Spinal cord (tissue), 10 donors: ENCODE results near the gene EEFSEC. TPM values are rescaled to one million over a fixed set of nuclear protein-coding genes. Genes with fewer than 3 reads are reported as not detected.

Experiments used
- DNase-seq, 6 donors: peaks; one replicate each; pipeline versions ENCODE4 v3.0.0 to v3.0.0-alpha.2; 2013 to 2015; ENCODE audit warnings: low spot score in 6 of 6, low read depth in 4 of 6
- H3K27ac ChIP-seq: one replicate; pipeline ENCODE4 v1.5.1; 2013; ENCODE audit warnings: low read depth, low read length, control low read depth
- H3K27me3 ChIP-seq: one replicate; pipeline ENCODE4 v1.6.1; 2013; ENCODE audit warnings: low read length; ENCODE audit not compliant: control insufficient read depth, insufficient read depth
- H3K36me3 ChIP-seq: one replicate; pipeline ENCODE4 v1.6.1; 2013; ENCODE audit warnings: low read length; ENCODE audit not compliant: control insufficient read depth, insufficient read depth
- H3K4me1 ChIP-seq: one replicate; pipeline ENCODE4 v1.6.1; 2013; ENCODE audit warnings: low read length; ENCODE audit not compliant: control insufficient read depth, insufficient read depth
- H3K4me3 ChIP-seq: one replicate; pipeline ENCODE4 v1.5.1; 2013; ENCODE audit warnings: low read depth, low read length, control low read depth
- H3K9me3 ChIP-seq: one replicate; pipeline ENCODE4 v1.6.1; 2013; ENCODE audit warnings: low read length; ENCODE audit not compliant: control insufficient read depth, insufficient read depth
- WGBS: methylation state at CpG from one replicate; pipeline ENCODE4 v1.1.5; 2013; ENCODE audit warnings: missing lambda C conversion rate; ENCODE audit not compliant: insufficient coverage; 5-methylcytosine and 5-hydroxymethylcytosine counted together
- polyA plus RNA-seq, 2 donors: library from polyadenylated mRNA; unstranded; fragments of 120-200 nt; gene quantifications; one replicate each; pipeline ENCODE4 v1.2.1, GENCODE V29; 2013; ENCODE audit not compliant: insufficient read length in 2 of 2
- total RNA-seq, 2 donors: library from RNA; depleted of rRNA in 1 of 2; stranded (reverse); fragments of 120-200 nt in 1 of 2; fragments of >200 nt in 1 of 2; gene quantifications; one replicate each; pipeline versions ENCODE4 v1.2.3 to v1.2.4, GENCODE V29; 2013 to 2014
- donor health status: healthy.

Gene EEFSEC
- total and polyA plus RNA-seq, 4 donors = 6.4 to 29.1 (median 18.3) TPM

DNA sequence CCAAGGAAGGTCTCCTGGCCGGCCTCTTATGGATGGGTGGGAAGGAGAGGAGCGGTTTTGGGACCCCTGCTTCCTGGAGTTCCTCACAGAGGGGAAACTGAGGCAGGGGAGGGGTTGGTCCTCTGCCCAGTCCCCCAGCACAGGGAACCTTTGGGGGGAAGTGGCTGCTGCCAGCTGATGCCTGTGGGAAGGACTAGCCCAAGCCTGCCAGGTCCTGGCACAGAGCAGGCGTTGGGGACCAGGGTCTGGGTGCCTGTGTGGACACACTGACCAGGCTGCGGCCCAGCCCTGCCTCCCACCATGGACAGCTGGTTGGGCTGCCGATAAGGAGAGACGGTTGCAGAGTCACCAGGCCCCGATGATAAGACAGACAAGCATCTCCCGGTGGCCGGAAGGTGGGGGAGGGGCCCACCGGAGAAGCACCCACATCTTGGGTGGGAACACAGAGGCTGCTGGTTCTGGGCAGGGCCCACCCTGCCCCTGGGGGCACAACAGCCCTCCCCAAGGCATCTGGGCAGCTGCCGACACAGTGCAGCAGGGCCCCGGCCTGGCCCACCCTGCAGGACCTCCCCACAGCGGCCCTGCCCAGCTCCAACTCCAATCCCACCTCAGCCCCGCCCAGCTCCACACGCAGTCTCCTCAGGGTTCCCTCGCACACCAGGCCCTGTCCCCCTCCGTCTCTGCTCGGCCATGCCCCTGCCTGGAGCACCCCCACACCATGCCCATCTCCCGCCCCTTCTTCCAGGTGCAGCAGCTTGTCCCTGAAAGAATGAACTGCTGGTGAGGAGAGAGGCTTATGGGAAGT lies 262.7 kb downstream of the EEFSEC start:
- Histone ChIP-seq H3K4me1 (no peaks in the 10 kb centered on the region), H3K9me3 (no peaks in the 10 kb centered on the region), H3K27me3 (no peaks in the 10 kb centered on the region), H3K36me3 (peaks cover 29% of the 10 kb centered on the region), H3K4me3 (no peak overlapping the region), H3K27ac (no peak overlapping the region)
- 70% methylated on average over 17 of the region's 19 CpGs for WGBS
- no peak for DNase-seq

DNA sequence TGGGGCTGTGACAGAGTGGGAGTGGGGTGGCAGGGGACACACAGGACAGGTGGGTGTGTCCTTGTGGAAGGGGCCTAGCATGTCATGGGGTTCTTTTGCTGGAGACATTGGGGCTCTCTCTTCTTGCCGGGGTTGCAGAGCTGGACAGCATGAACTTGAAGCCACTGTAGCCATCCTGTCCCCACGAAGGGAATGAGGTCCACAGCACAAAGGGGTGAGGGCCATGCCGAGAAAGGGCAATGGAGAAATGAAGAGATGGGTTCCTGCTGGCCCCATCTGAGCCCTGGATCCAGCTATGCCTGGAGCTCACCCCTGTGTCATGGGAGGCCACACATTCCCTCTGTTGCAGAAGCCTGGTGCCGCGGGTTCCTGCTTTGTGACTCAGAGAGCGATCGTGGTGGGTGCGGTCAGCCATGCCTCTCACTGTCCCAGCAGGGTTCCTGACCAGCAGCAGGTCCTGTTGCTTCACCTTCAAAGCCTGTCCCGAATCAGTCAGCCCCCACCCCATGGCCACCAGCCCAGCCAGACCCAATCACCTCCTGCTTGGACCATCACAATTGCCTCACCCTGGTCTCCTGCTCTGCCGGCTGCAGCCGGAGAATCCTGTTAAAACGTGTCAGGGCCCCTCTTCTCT lies 263.4 kb downstream of the EEFSEC start:
- DNase-seq = no peak
- WGBS = 75% methylated on average over 12 of the region's 12 CpGs
- no peaks in the 10 kb centered on the region for H3K27me3 ChIP-seq
- no peak overlapping the region for H3K27ac ChIP-seq
- H3K4me3 ChIP-seq = no peak overlapping the region
- H3K36me3 ChIP-seq = peaks cover 27% of the 10 kb centered on the region
- no peaks in the 10 kb centered on the region for H3K4me1 ChIP-seq
- no peaks in the 10 kb centered on the region for H3K9me3 ChIP-seq

DNA sequence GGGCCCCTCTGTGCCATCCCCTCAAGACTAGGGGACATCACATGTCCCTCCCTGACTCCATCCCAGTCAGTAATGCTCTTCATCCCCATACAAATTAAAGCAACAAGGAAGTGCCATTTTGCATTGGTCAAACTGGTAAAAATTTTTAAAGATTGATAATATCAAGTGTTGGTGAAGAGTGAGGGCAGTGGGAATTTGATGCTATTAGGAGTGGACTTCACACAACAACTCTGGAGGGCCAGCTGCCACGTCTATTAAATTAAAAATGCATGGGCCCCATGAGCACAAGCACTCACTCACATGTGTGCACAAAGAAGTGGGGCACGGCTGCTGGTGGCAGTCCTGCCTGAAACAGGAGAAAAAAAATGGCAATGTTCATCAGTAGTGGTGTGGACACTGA lies 265.6 kb downstream of the EEFSEC start:
- DNase-seq = no peak
- Histone ChIP-seq H3K4me3 (no peak overlapping the region), H3K27ac (no peak overlapping the region), H3K4me1 (no peaks in the 10 kb centered on the region), H3K9me3 (no peaks in the 10 kb centered on the region), H3K27me3 (no peaks in the 10 kb centered on the region), H3K36me3 (peaks cover 13% of the 10 kb centered on the region)
- 57% methylated on average over 1 of the region's 2 CpGs for WGBS

DNA sequence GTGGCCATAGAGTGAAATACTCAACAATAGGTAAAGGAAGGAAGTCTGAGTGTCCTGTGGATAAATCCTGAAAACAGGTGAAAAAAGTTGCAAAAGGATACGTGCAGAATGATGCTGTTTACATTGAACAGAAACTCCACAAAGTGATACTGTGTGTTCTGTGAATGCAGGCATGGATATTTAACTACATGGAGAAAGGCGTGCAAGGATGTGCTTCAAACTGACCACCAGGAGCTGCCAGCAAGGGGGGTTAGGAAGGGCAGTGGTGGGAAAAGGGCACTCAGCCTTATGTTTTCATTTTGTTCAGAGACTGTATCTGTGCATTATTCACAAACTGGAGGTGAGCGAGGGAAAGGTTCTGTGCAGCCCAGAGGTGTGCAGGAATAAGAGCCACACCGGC lies 266.0 kb downstream of the EEFSEC start:
- Histone ChIP-seq H3K4me1 (no peaks in the 10 kb centered on the region), H3K27ac (no peak overlapping the region), H3K27me3 (no peaks in the 10 kb centered on the region), H3K9me3 (no peaks in the 10 kb centered on the region), H3K4me3 (no peak overlapping the region), H3K36me3 (peaks cover 9% of the 10 kb centered on the region)
- no peak for DNase-seq
- 91% methylated on average over 3 of the region's 4 CpGs for WGBS

DNA sequence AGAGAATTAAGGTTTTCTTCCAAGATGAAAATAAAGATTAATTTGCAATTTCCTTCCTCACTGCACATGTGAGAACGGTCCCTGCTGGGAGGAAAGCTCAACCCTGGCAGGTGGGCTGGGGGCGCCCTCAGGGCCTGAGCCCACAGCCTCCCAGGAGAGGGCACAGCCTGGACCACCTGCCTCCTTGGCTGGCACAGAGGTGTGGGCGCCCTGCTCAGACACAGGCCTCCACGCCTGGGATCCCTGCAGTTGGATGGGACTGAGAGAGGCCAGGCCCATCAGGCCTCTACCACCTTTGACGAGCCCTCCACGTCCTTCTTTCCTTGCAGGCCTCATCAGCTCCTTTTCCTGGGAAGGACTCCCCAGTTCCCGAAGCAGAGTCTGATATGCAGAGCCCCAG lies 267.0 kb downstream of the EEFSEC start:
- Histone ChIP-seq H3K36me3 (peaks cover 9% of the 10 kb centered on the region), H3K4me1 (no peaks in the 10 kb centered on the region), H3K9me3 (no peaks in the 10 kb centered on the region), H3K4me3 (no peak overlapping the region), H3K27ac (no peak overlapping the region), H3K27me3 (peaks cover 2% of the 10 kb centered on the region)
- no peak for DNase-seq
- WGBS = 97% methylated on average over 7 of the region's 7 CpGs

DNA sequence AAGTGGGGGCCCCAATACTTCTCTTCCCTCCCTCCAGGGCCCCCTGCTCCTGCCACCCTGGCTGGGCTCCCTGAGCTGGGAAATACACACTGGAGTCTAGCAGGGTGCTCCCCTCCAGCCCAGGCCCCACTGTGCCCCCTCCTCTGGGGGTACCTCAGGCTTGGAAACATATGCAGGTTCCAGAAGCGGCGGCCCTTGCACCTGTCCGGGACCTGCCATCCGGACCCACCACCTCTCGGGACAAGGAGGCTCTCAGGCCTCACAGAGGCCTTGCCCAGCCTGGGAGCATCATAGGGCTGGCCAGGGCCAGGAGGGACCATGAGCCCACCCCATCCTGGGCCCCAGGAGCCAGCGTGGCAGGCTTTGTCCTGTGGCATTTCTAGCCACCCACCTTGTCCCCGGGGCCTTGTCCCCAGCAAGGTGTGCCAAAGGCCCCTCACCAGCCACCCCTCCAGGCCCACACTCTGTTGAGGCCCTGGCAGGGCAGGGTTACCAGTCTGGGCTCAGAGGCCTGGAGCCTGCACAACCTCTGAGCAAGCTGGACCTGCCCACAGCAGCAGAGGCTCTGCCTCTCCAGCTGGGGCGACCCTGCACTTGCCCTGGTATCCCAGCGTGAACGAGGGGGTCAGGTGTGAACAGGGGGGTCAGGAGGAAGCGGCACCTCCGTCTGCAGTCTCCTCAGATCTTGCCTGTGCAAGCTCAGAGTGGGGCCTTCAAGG lies 267.6 kb downstream of the EEFSEC start:
- peaks cover 6% of the 10 kb centered on the region for H3K27me3 ChIP-seq
- no peak for DNase-seq
- no peak overlapping the region for H3K4me3 ChIP-seq
- no peak overlapping the region for H3K27ac ChIP-seq
- H3K36me3 ChIP-seq = peaks cover 6% of the 10 kb centered on the region
- 81% methylated on average over 12 of the region's 12 CpGs for WGBS
- H3K9me3 ChIP-seq = no peaks in the 10 kb centered on the region
- peaks cover 3% of the 10 kb centered on the region for H3K4me1 ChIP-seq

DNA sequence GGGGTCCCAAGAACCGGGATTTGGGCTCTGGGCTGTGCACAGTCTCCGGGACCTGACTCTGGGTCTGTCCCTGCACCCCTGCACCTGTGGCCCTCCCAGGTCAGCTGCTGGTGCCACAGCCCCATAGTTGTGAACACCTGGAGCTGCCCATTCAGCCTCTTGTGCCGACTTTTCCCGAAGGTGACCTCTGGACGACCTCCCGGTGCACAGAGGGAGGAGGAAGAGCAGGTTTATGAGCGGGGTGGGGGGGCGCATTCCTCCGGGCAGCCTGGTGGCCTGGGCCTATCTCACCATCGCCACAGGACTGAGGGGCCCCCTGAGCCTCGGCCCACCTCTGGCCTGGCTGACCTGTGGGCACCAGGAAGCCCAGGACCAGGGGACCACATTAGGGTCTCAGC lies 268.2 kb downstream of the EEFSEC start:
- H3K9me3 ChIP-seq = no peaks in the 10 kb centered on the region
- no peak overlapping the region for H3K27ac ChIP-seq
- no peak for DNase-seq
- no peak overlapping the region for H3K4me3 ChIP-seq
- WGBS = 55% methylated on average over 10 of the region's 11 CpGs
- H3K36me3 ChIP-seq = peaks cover 6% of the 10 kb centered on the region
- H3K27me3 ChIP-seq = peaks cover 9% of the 10 kb centered on the region
- H3K4me1 ChIP-seq = peaks cover 7% of the 10 kb centered on the region

DNA sequence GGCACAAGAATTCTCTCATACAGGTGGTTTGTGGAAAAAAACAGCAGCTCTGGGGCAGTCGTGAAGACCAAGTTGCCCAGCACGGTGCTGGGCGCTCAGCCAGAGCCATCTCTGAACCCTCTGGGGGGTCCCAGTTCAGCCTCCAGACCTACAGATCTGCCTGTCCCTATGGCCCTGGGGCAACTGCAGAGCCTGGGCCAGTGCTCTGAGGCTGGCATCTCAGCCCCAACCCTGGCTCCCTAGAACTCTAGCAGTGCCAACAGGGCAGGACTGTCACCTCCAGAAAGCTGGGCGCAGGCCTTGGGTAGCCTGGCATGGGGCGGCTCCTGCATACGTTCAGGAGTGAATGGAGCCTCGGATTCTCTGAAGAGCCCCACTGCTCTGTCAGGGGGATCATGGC lies 268.7 kb downstream of the EEFSEC start:
- WGBS = 73% methylated on average over 7 of the region's 7 CpGs
- no peak for DNase-seq
- Histone ChIP-seq H3K9me3 (no peaks in the 10 kb centered on the region), H3K27me3 (peaks cover 11% of the 10 kb centered on the region), H3K36me3 (peaks cover 6% of the 10 kb centered on the region), H3K4me1 (peaks cover 12% of the 10 kb centered on the region), H3K4me3 (no peak overlapping the region), H3K27ac (no peak overlapping the region)

DNA sequence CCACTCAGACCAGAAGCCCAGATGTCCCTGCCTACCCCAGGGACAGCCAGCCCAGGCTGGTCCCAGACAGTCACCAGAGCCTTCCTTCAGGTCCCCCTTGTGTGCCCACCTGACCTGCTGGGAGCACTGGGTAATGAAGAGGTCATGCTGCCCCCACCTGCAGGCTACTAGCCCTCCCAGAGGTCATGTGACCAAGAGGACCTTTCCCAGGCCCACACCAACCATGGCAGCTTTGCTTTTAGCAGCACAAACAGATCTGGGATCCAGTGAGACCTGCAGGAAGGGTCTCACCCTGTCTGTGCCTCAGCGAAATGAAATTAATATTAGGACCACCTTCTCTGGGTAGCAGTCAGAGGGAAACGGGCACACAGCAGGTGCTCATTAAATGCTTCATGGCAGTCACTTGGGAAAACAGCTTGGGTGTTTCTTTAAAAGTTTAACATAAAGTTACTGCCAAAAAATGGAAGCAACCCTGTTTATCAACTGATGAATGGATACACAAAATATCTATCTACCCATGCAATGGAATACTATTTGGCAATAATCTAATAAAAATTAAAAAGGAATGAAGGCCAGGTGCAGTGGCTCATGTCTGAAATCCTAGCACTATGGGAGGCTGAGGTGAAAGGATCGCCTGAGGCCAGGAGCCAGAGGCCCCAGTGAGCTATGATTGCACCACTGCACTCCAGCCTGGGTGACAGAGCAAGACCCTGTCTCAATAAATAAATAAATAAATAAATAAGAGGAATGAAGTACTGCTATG lies 269.7 kb downstream of the EEFSEC start:
- DNase-seq = no peak
- Histone ChIP-seq H3K4me3 (no peak overlapping the region), H3K4me1 (peaks cover 12% of the 10 kb centered on the region), H3K36me3 (peaks cover 3% of the 10 kb centered on the region), H3K27me3 (peaks cover 13% of the 10 kb centered on the region), H3K27ac (no peak overlapping the region), H3K9me3 (no peaks in the 10 kb centered on the region)
- 100% methylated on average over 1 of the region's 3 CpGs for WGBS
